Vagina (tissue), 2 donors: ENCODE measurements around the gene NEK4. TPM values are rescaled to one million over a fixed set of nuclear protein-coding genes. Genes with fewer than 3 reads are reported as not detected.

ENCODE experiments used
- DNase-seq, 2 donors: peaks; one replicate each; pipeline ENCODE4 v3.0.0-alpha.2; 2017; ENCODE audit errors: extremely low spot score in 2 of 2
- H3K27ac ChIP-seq: fragments of 200-600 bp; sonication (generic); one replicate; pipeline ENCODE4 v1.5.1; 2019
- H3K27me3 ChIP-seq: fragments of 200-600 bp; sonication (generic); one replicate; pipeline ENCODE4 v1.5.1; 2019
- H3K36me3 ChIP-seq, 2 donors: fragments of 200-600 bp; sonication (generic); one replicate each; pipeline ENCODE4 v1.5.1; 2017 to 2019
- H3K4me1 ChIP-seq: fragments of 200-600 bp; sonication (generic); one replicate; pipeline ENCODE4 v1.5.1; 2019
- H3K4me3 ChIP-seq, 2 donors: fragments of 200-600 bp; sonication (generic); 1 replicate in 1 of 2; 2 replicates in 1 of 2; pipeline ENCODE4 v1.5.1; 2016 to 2019
- H3K9me3 ChIP-seq: fragments of 200-600 bp; sonication (generic); one replicate; pipeline ENCODE4 v1.5.1; 2019
- POLR2A ChIP-seq, 2 donors: fragments of 450-650 bp; IDR thresholded peaks; one replicate each; pipeline ENCODE4 v1.6.1; 2017; ENCODE audit warnings: antibody characterized with exemption in 2 of 2, mild to moderate bottlenecking in 2 of 2, moderate library complexity in 2 of 2
- POLR2AphosphoS5 ChIP-seq, 2 donors: sonication (generic); formaldehyde crosslinking; IDR thresholded peaks; one replicate each; pipeline ENCODE4 v1.9.0; 2017; ENCODE audit warnings: antibody characterized with exemption in 2 of 2, mild to moderate bottlenecking in 2 of 2, low read depth in 1 of 2; ENCODE audit not compliant: insufficient read depth in 1 of 2
- intact Hi-C: fragments of 100-400 bp; cut with DNase I; formaldehyde crosslinking; loops from one replicate; pipeline ENCODE4 v1.15.1; 2023
- total RNA-seq: library from RNA; depleted of rRNA; stranded (reverse); fragments of >200 nt; gene quantifications from one replicate; pipeline ENCODE4 v1.2.3, GENCODE V29; 2016
- TF ChIP-seq, protein P1 (sequence below), 3 experiments: fragments of 450-650 bp in 2 of 3; fragments of 200-600 bp in 1 of 3; sonication (generic) in 1 of 3; IDR thresholded peaks; one replicate each; pipeline ENCODE4 v1.5.1; 2017 to 2019; ENCODE audit warnings: antibody characterized with exemption in 3 of 3, mild to moderate bottlenecking in 2 of 3, moderate library complexity in 2 of 3

NEK4 gene
- total RNA-seq, 1 donor from 2014 or later: 53.0 TPM

DNA sequence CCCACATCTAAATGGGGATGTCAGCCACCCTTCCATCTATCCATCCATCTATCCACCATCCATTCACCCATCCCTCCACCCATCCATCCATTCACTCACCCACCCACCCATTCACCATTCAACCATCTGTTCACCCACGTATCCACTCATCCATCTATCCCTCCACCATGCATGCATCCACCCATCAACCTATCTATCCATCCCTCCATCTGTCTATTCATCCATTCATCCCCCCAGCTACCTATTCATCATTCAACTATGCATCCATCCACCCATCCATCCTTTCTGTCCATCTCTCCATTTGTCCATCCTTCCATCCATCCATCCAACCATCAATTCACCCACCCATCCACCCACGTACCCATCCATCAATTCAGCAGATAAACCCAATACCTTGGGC lies 38.4 kb upstream of the NEK4 start:
- Histone ChIP-seq H3K4me1 (no peaks in the 10 kb centered on the region), H3K27ac (no peak overlapping the region), H3K36me3 (no peaks in the 10 kb centered on the region), H3K9me3 (no peaks in the 10 kb centered on the region), H3K4me3 (no peak overlapping the region), H3K27me3 (no peaks in the 10 kb centered on the region)
- TF ChIP-seq, protein P1, sequence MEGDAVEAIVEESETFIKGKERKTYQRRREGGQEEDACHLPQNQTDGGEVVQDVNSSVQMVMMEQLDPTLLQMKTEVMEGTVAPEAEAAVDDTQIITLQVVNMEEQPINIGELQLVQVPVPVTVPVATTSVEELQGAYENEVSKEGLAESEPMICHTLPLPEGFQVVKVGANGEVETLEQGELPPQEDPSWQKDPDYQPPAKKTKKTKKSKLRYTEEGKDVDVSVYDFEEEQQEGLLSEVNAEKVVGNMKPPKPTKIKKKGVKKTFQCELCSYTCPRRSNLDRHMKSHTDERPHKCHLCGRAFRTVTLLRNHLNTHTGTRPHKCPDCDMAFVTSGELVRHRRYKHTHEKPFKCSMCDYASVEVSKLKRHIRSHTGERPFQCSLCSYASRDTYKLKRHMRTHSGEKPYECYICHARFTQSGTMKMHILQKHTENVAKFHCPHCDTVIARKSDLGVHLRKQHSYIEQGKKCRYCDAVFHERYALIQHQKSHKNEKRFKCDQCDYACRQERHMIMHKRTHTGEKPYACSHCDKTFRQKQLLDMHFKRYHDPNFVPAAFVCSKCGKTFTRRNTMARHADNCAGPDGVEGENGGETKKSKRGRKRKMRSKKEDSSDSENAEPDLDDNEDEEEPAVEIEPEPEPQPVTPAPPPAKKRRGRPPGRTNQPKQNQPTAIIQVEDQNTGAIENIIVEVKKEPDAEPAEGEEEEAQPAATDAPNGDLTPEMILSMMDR (IDR thresholded peaks at IDR 0.05): no peak
- TF ChIP-seq POLR2AphosphoS5 (IDR thresholded peaks at IDR 0.05; ENCODE audit: insufficient read depth in 1 of 2, low read depth in 1 of 2) (no peak), POLR2A (IDR thresholded peaks at IDR 0.05) (no peak)
- DNase-seq: no peak
- intact Hi-C loops: loop anchor here (5.0 kb wide), 1 partner anchor 718 kb away; no protein-coding TSS in a partner anchor

DNA sequence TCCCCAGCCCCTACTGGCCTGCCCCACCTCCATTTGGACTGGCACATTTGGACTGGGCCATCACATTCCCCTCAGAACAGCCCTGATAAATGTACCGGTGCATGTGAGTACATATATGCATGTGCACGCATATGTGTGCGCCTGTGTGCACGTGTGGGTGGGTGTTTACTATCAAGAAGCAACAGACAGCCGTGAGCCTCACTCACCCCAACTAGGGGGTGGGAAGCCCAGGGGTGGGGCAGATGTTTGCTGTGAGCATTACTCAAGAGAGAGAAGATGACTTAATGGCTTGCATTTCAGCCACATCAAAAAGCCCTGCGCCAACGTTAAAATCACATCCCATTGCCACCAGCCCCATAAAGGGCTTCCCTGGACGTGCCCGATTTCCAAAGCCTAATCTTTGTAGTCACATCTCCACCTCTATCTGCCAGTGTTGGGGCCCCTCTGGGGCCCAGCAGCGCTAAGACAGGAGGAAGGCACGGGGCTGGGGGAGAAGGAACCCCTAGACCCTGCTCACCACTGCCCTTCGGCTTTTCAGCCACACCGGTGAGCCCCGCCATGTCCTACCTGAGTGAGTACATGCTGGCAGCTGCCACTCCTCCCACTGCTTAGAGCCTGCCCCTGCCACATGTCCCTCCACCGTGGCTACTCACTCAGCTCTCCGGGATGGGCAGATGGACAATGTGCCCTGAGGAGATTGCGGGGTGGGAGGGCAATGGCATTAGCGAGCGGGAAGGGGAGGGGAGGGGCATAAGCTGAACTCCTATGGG lies 34.7 kb upstream of the NEK4 start:
- Histone ChIP-seq H3K9me3 (no peaks in the 10 kb centered on the region), H3K27ac (no peak overlapping the region)
- intact Hi-C loops: loop anchor here (5.0 kb wide), 1 partner anchor 722 kb away; no protein-coding TSS in a partner anchor

DNA sequence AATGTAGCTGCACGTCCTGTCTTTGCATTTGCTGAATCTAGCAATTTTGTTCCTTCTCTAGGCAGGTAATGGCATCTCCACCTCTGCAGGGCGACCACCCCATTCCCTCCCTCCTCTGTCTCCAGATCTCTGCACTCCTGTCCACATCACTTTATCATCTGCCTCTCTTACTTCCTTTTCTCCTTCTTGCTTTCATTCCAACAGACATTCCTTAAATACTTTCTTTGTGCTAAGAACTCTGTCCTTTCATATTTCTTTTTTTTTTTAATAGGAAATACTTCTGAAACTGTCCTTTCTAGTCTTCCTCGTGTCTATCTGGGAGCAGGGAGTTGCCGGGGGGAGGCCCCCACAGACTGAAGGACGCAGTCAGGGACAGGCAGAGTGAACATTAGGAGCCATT lies 31.1 kb upstream of the NEK4 start:
- no peaks in the 10 kb centered on the region for H3K9me3 ChIP-seq
- no peak overlapping the region for H3K27ac ChIP-seq
- TF ChIP-seq, protein P1 (IDR thresholded peaks at IDR 0.05): no peak
- TF ChIP-seq POLR2AphosphoS5 (IDR thresholded peaks at IDR 0.05; ENCODE audit: insufficient read depth in 1 of 2, low read depth in 1 of 2): no peak
- TF ChIP-seq POLR2A (IDR thresholded peaks at IDR 0.05): no peak
- H3K27me3 ChIP-seq: no peaks in the 10 kb centered on the region
- H3K4me1 ChIP-seq: no peaks in the 10 kb centered on the region
- no peak overlapping the region for H3K4me3 ChIP-seq
- intact Hi-C loops: no loop called here
- no peak for DNase-seq
- no peaks in the 10 kb centered on the region for H3K36me3 ChIP-seq

More for the DNA sequence above, 34.7 kb upstream of the NEK4 start:
- no peak overlapping the region for H3K4me3 ChIP-seq
- no peaks in the 10 kb centered on the region for H3K36me3 ChIP-seq
- no peaks in the 10 kb centered on the region for H3K4me1 ChIP-seq
- DNase-seq: no peak
- H3K27me3 ChIP-seq: no peaks in the 10 kb centered on the region
- TF ChIP-seq POLR2AphosphoS5 (IDR thresholded peaks at IDR 0.05; ENCODE audit: insufficient read depth in 1 of 2, low read depth in 1 of 2): no peak
- TF ChIP-seq POLR2A (IDR thresholded peaks at IDR 0.05): no peak
- TF ChIP-seq, protein P1 (IDR thresholded peaks at IDR 0.05): no peak

DNA sequence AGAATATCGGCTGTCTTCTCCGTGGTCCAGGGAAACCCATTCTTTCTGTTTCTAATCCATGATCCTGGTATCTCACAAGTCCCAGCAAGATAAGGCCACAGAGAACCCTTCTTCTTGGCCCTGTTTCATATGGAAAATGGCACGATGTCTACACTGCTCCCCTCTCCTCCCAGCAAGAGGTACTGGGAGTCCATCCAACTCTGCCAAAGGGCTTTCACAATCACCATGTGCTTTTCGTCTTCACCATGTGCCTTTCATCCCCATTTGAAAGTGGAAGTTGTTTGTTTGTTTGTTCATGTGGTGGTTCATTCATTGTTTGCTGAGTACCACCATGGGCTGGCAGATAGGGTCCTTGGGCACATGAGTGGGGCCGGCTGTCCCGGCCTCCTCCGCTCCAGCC lies 29.3 kb upstream of the NEK4 start:
- Histone ChIP-seq H3K27ac (no peak overlapping the region), H3K36me3 (no peaks in the 10 kb centered on the region), H3K4me3 (no peak overlapping the region), H3K4me1 (no peaks in the 10 kb centered on the region), H3K9me3 (no peaks in the 10 kb centered on the region), H3K27me3 (no peaks in the 10 kb centered on the region)
- intact Hi-C loops: no loop called here
- no peak for TF ChIP-seq POLR2A (IDR thresholded peaks at IDR 0.05)
- no peak for TF ChIP-seq POLR2AphosphoS5 (IDR thresholded peaks at IDR 0.05; ENCODE audit: insufficient read depth in 1 of 2, low read depth in 1 of 2)
- TF ChIP-seq, protein P1 (IDR thresholded peaks at IDR 0.05): no peak
- no peak for DNase-seq

DNA sequence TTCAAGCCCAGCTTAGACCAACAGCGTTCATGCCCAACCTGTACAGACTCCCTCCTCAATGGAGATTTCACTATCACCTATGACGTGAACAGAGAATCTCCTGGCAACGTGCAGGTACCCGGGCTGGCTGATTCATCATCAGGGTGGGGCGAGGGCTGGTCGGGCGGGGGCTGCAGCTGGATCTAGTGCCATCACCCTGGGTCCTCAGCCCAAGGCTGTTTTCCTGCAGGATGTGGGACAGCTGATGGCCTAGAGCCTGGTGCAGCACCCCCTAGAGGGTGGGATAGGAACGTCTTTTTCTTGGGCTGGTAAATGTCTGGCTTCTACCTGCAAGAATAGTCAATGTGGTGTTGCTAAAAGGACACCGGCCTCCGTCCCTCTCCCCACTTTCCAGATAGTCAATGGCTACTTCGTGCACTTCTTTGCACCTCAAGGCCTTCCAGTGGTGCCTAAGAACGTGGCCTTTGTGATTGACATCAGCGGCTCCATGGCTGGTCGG lies 28.3 kb upstream of the NEK4 start:
- no peaks in the 10 kb centered on the region for H3K4me1 ChIP-seq
- no peaks in the 10 kb centered on the region for H3K27me3 ChIP-seq
- no peak overlapping the region for H3K27ac ChIP-seq
- no peak for TF ChIP-seq POLR2AphosphoS5 (IDR thresholded peaks at IDR 0.05; ENCODE audit: insufficient read depth in 1 of 2, low read depth in 1 of 2)
- TF ChIP-seq POLR2A (IDR thresholded peaks at IDR 0.05): no peak
- TF ChIP-seq, protein P1 (IDR thresholded peaks at IDR 0.05): no peak
- no peaks in the 10 kb centered on the region for H3K9me3 ChIP-seq
- H3K36me3 ChIP-seq: no peaks in the 10 kb centered on the region
- no peak for DNase-seq
- intact Hi-C loops: no loop called here
- H3K4me3 ChIP-seq: no peak overlapping the region
